H1 (cell line): Measurements from ENCODE around the gene MECP2. TPM values are rescaled to one million over a fixed set of nuclear protein-coding genes. Genes with fewer than 3 reads are reported as not detected.

ENCODE experiments used
- CTCF ChIA-PET: fragments of 300-600 bp; sonication (Branson Sonifier 250); formaldehyde crosslinking; loops from one replicate; lab custom pipeline; 2021; ENCODE audit not compliant: partially characterized antibody; lab: Charles Lee
- POLR2A ChIA-PET: fragments of 300-600 bp; sonication (Branson Sonifier 250); formaldehyde crosslinking; loops from one replicate; lab custom pipeline; 2021; ENCODE audit warnings: inconsistent platforms; ENCODE audit not compliant: partially characterized antibody; lab: Charles Lee
- DNase-seq, 2 experiments: peaks; one replicate each; pipeline versions ENCODE4 v3.0.0 to v3.0.0-alpha.2; 2010 to 2022; ENCODE audit warnings: low spot score in 2 of 2, low read depth in 1 of 2, mixed read lengths in 1 of 2
- FAIRE-seq: peaks from 2 replicates; lab custom pipeline; 2011; peaks lifted over from hg19 to GRCh38; lab: Jason Lieb, UNC
- H2AFZ ChIP-seq: 2 replicates; pipeline ENCODE4 v1.8.1; 2012; ENCODE audit warnings: low read length, inconsistent platforms
- H2AK5ac ChIP-seq: 2 replicates; pipeline ENCODE4 v1.6.1; 2013; ENCODE audit warnings: low read depth, low read length
- H2BK120ac ChIP-seq: replicated peaks from 2 replicates; pipeline ENCODE3; 2013; ENCODE audit warnings: low read depth, low read length, inconsistent platforms
- H2BK12ac ChIP-seq: 2 replicates; pipeline ENCODE4 v1.6.1; 2013; ENCODE audit warnings: low read depth, low read length
- H2BK15ac ChIP-seq: 2 replicates; pipeline ENCODE4 v1.6.1; 2013; ENCODE audit warnings: low read length
- H2BK20ac ChIP-seq: 2 replicates; pipeline ENCODE4 v1.6.1; 2013; ENCODE audit warnings: low read length
- H2BK5ac ChIP-seq: 2 replicates; pipeline ENCODE4 v1.6.1; 2013; ENCODE audit warnings: low read depth, low read length
- H3K14ac ChIP-seq: 2 replicates; pipeline ENCODE4 v1.6.1; 2013; ENCODE audit warnings: inconsistent platforms; ENCODE audit not compliant: insufficient read length
- H3K18ac ChIP-seq: 2 replicates; pipeline ENCODE4 v1.6.1; 2013; ENCODE audit warnings: low read length; ENCODE audit errors: extremely low read depth
- H3K23ac ChIP-seq: 2 replicates; pipeline ENCODE4 v1.6.1; 2013; ENCODE audit warnings: inconsistent platforms; ENCODE audit not compliant: insufficient read length
- H3K23me2 ChIP-seq: 2 replicates; pipeline ENCODE4 v1.6.1; 2013; ENCODE audit warnings: low read depth, low read length
- H3K27ac ChIP-seq: 2 replicates; pipeline ENCODE4 v1.6.1; 2011; ENCODE audit warnings: low read depth, low read length, inconsistent platforms
- H3K27me3 ChIP-seq, 4 experiments: replicated peaks in 1 of 4; 1 replicate in 1 of 4; 2 replicates in 3 of 4; pipeline versions ENCODE4 v1.6.1 to v1.8.1; 2011 to 2013; ENCODE audit warnings: low read length in 3 of 4, mild to moderate bottlenecking in 3 of 4, inconsistent platforms in 2 of 4, mixed read lengths in 2 of 4, moderate library complexity in 1 of 4; ENCODE audit not compliant: control insufficient read depth in 3 of 4, insufficient read depth in 3 of 4; ENCODE audit errors: extremely low read depth in 1 of 4
- H3K36me3 ChIP-seq, 4 experiments: 2 replicates each; pipeline versions ENCODE4 v1.6.1 to v1.8.1; 2011 to 2013; ENCODE audit warnings: mild to moderate bottlenecking in 4 of 4, low read length in 3 of 4, moderate library complexity in 2 of 4, control low read depth in 1 of 4, inconsistent platforms in 1 of 4; ENCODE audit not compliant: insufficient read depth in 4 of 4, control insufficient read depth in 2 of 4
- H3K4ac ChIP-seq: replicated peaks from 2 replicates; pipeline ENCODE3; 2013; ENCODE audit warnings: low read length, low read depth, mixed read lengths, inconsistent platforms; ENCODE audit not compliant: insufficient read length
- H3K4me1 ChIP-seq, 4 experiments: replicated peaks in 1 of 4; 1 replicate in 1 of 4; 2 replicates in 3 of 4; pipeline versions ENCODE4 v1.6.1 to v1.8.1; 2011 to 2013; ENCODE audit warnings: low read length in 3 of 4, inconsistent platforms in 2 of 4, mixed read lengths in 1 of 4; ENCODE audit not compliant: insufficient read depth in 4 of 4, control insufficient read depth in 3 of 4
- H3K4me2 ChIP-seq, 2 experiments: 2 replicates each; pipeline versions ENCODE4 v1.6.1 to v1.8.1; 2011 to 2013; ENCODE audit warnings: low read depth in 2 of 2, low read length in 2 of 2, control low read depth in 1 of 2, inconsistent platforms in 1 of 2, mild to moderate bottlenecking in 1 of 2; ENCODE audit not compliant: insufficient read depth in 1 of 2
- H3K4me3 ChIP-seq, 4 experiments: fragments of 200-600, 300-600 bp in 1 of 4; sonication (generic), shearing (Covaris generic), sonication (Bioruptor Twin) in 1 of 4; 2 replicates each; pipeline versions ENCODE4 v1.5.1 to v1.8.1; 2011 to 2016; ENCODE audit warnings: low read length in 4 of 4, low read depth in 3 of 4, control low read depth in 2 of 4, inconsistent platforms in 2 of 4, mild to moderate bottlenecking in 2 of 4, mixed read lengths in 1 of 4, moderate library complexity in 1 of 4; ENCODE audit not compliant: insufficient read depth in 2 of 4; ENCODE audit errors: extremely low read depth in 1 of 4
- H3K56ac ChIP-seq: replicated peaks from 2 replicates; pipeline ENCODE3; 2013; ENCODE audit warnings: low read depth, mild to moderate bottlenecking, mixed read lengths, low read length, inconsistent platforms; ENCODE audit not compliant: insufficient read length
- H3K79me1 ChIP-seq: 2 replicates; pipeline ENCODE4 v1.6.1; 2013; ENCODE audit warnings: low read depth, low read length, control low read depth
- H3K79me2 ChIP-seq, 2 experiments: 2 replicates each; pipeline versions ENCODE4 v1.6.1 to v1.8.1; 2012 to 2013; ENCODE audit warnings: low read length in 2 of 2, mild to moderate bottlenecking in 2 of 2, inconsistent platforms in 1 of 2; ENCODE audit not compliant: insufficient read depth in 2 of 2, control insufficient read depth in 1 of 2
- H3K9ac ChIP-seq, 4 experiments: replicated peaks in 1 of 4; 1 replicate in 1 of 4; 2 replicates in 3 of 4; pipeline versions ENCODE4 v1.6.1 to v1.8.1; 2011 to 2013; ENCODE audit warnings: low read depth in 3 of 4, low read length in 3 of 4, control low read depth in 2 of 4, mild to moderate bottlenecking in 2 of 4, moderate library complexity in 2 of 4, inconsistent platforms in 1 of 4; ENCODE audit errors: extremely low read depth in 1 of 4
- H3K9me3 ChIP-seq, 2 experiments: 2 replicates each; pipeline versions ENCODE4 v1.6.1 to v1.8.1; 2012 to 2013; ENCODE audit warnings: mild to moderate bottlenecking in 2 of 2, moderate library complexity in 2 of 2, control low read depth in 1 of 2, inconsistent platforms in 1 of 2, low read depth in 1 of 2, low read length in 1 of 2, mixed read lengths in 1 of 2; ENCODE audit not compliant: insufficient read depth in 2 of 2
- H4K20me1 ChIP-seq, 2 experiments: replicated peaks in 1 of 2; 2 replicates each; pipeline versions ENCODE3 to v1.8.1; 2011 to 2013; ENCODE audit warnings: inconsistent platforms in 2 of 2, low read length in 2 of 2, mild to moderate bottlenecking in 1 of 2; ENCODE audit not compliant: insufficient read depth in 2 of 2, control insufficient read depth in 1 of 2
- H4K5ac ChIP-seq: 2 replicates; pipeline ENCODE4 v1.6.1; 2013; ENCODE audit warnings: low read length, low read depth, mixed read lengths, inconsistent platforms; ENCODE audit not compliant: insufficient read length
- H4K8ac ChIP-seq: 2 replicates; pipeline ENCODE4 v1.8.0; 2013; ENCODE audit warnings: mild to moderate bottlenecking, moderate library complexity, low read length, inconsistent platforms; ENCODE audit not compliant: insufficient read depth; ENCODE audit errors: extremely low read depth
- H4K91ac ChIP-seq: replicated peaks from 2 replicates; pipeline ENCODE3; 2013; ENCODE audit warnings: low read length, mixed read lengths, inconsistent platforms; ENCODE audit not compliant: insufficient read length
- CEBPB ChIP-seq: IDR thresholded peaks from 2 replicates; pipeline ENCODE4 v1.6.1; 2012; ENCODE audit warnings: low read depth, low read length
- CHD1 ChIP-seq: IDR thresholded peaks from 2 replicates; pipeline ENCODE4 v1.6.1; 2012; ENCODE audit warnings: low read depth, low read length, improper control_type of control experiment
- CTCF ChIP-seq, 3 experiments: IDR thresholded peaks; 1 replicate in 2 of 3; 2 replicates in 1 of 3; pipeline versions ENCODE4 v1.5.1 to v1.6.1; 2011; ENCODE audit warnings: low read length in 3 of 3, mild to moderate bottlenecking in 3 of 3, inconsistent platforms in 2 of 3, low read depth in 1 of 3, moderate library complexity in 1 of 3; ENCODE audit not compliant: insufficient read depth in 1 of 3; ENCODE audit errors: control extremely low read depth in 1 of 3
- GTF2F1 ChIP-seq: IDR thresholded peaks from 2 replicates; pipeline ENCODE4 v1.6.1; 2012; ENCODE audit warnings: low read depth, low read length, improper control_type of control experiment, borderline replicate concordance
- KDM4A ChIP-seq: IDR thresholded peaks from one replicate; pipeline ENCODE4 v1.7.1; 2012; ENCODE audit warnings: low read depth, mild to moderate bottlenecking, moderate library complexity, low read length, inconsistent platforms; ENCODE audit not compliant: severe bottlenecking
- RAD21 ChIP-seq, 2 experiments: IDR thresholded peaks in 1 of 2; conservative IDR thresholded peaks in 1 of 2; 2 replicates each; pipeline ENCODE4 v1.6.1; 2011; ENCODE audit warnings: low read depth in 2 of 2, low read length in 2 of 2, improper control_type of control experiment in 1 of 2, inconsistent platforms in 1 of 2, mild to moderate bottlenecking in 1 of 2, moderate library complexity in 1 of 2
- RBBP5 ChIP-seq: IDR thresholded peaks from 2 replicates; pipeline ENCODE4 v1.7.1; 2012; ENCODE audit warnings: low read depth, mild to moderate bottlenecking, inconsistent platforms, low read length, moderate library complexity, borderline replicate concordance
- RXRA ChIP-seq: IDR thresholded peaks from 2 replicates; pipeline ENCODE4 v1.6.1; 2011; ENCODE audit warnings: low read depth, mild to moderate bottlenecking, low read length, moderate library complexity; ENCODE audit not compliant: insufficient read depth
- SIRT6 ChIP-seq: IDR thresholded peaks from one replicate; pipeline ENCODE4 v1.7.1; 2012; ENCODE audit warnings: low read length, inconsistent platforms
- WGBS, 2 experiments: shearing (Covaris generic) in 1 of 2; methylation state at CpG; one replicate each; pipeline versions ENCODE4 v1.1.6 to v1.1.7; 2013 to 2015; ENCODE audit warnings: low lambda C conversion rate in 2 of 2, mixed read lengths in 2 of 2, inconsistent platforms in 1 of 2, low coverage in 1 of 2, missing lambda C conversion rate in 1 of 2; ENCODE audit not compliant: insufficient replicate concordance in 2 of 2, insufficient coverage in 1 of 2, insufficient read length in 1 of 2; ENCODE audit errors: extremely low coverage in 1 of 2, missing lambda C conversion rate in 1 of 2; 5-methylcytosine and 5-hydroxymethylcytosine counted together
- polyA plus RNA-seq, 7 experiments: library from polyadenylated mRNA; depleted of rRNA in 3 of 7; stranded (reverse) in 5 of 7; unstranded in 2 of 7; fragments of >200 nt in 5 of 7; fragments of 200-250 nt in 2 of 7; gene quantifications; 1 replicate in 5 of 7; 2 replicates in 1 of 7; 4 replicates in 1 of 7; pipeline versions ENCODE4 v1.2.1 to v1.2.3, GENCODE V29; 2011 to 2013; ENCODE audit warnings: missing spikeins in 2 of 7, mixed read lengths in 2 of 7
- total RNA-seq: library from RNA; stranded (reverse); fragmentation: NEBNext Ultra II Directional; extraction: Animal tissue kit (Norgen Biotek cat#: 25700); gene quantifications from 2 replicates; pipeline ENCODE4 v1.2.1, GENCODE V29; 2021

MECP2 gene
- total and polyA plus RNA-seq, 2 of the 8 experiments (the other 6 are each of a cell fraction or from before 2014, with no cell fraction given) = 5.0 to 32.4 TPM

- WGBS, 2 experiments = 78% methylated on average over 12 of the region's 20 CpGs; no CpG with 5 or more reads in 1 of the 2 experiments
- POLR2A ChIA-PET = interaction anchor here (0.8 to 2.9 kb wide), 7 partner anchors 10 to 84 kb away, joined by 3 to 15 read pairs (median 5); partner anchors contain the start of gene HCFC1
Measured at GRCh38 chrX:154013614-154014360, 83.7 kb downstream of the MECP2 start.

More at GRCh38 chrX:154013614-154014360, 83.7 kb downstream of the MECP2 start:
- Histone ChIP-seq H2AFZ (no peak overlapping the region), H2BK120ac (no peak overlapping the region), H4K20me1 (no peaks in the 10 kb centered on the region), H2BK12ac (no peak overlapping the region), H3K23ac (no peak overlapping the region), H3K4me2 (no peak overlapping the region), H3K9me3 (no peaks in the 10 kb centered on the region), H4K8ac (no peak overlapping the region; the same call in 1 of the 2 replicates), H3K4ac (no peak overlapping the region), H3K36me3 (peaks cover 2 to 11% (median 7%) of the 10 kb centered on the region in 4 experiments; a peak in 3 of 8 replicates), H2BK20ac (no peak overlapping the region), H4K91ac (no peak overlapping the region), H3K14ac (no peak overlapping the region), H3K27ac (no peak overlapping the region), H3K79me2 (no peaks in the 10 kb centered on the region), H3K79me1 (no peaks in the 10 kb centered on the region), H3K4me1 (peaks cover 0 to 7% (median 3%) of the 10 kb centered on the region in 4 experiments; a peak in 4 of 7 replicates), H2AK5ac (no peak overlapping the region), H3K4me3 (no peak overlapping the region), H4K5ac (no peak overlapping the region), H3K56ac (no peak overlapping the region), H2BK5ac (no peak overlapping the region), H3K27me3 (no peaks in the 10 kb centered on the region), H3K23me2 (no peaks in the 10 kb centered on the region), H3K18ac (no peak overlapping the region), H3K9ac (no peak overlapping the region), H2BK15ac (no peak overlapping the region)
- CTCF ChIA-PET = interaction anchor here (0.8 to 4.1 kb wide), 25 partner anchors 9 to 227 kb away, joined by 3 to 29 read pairs (median 5); partner anchors contain the start of genes HCFC1 and TMEM187
- TF ChIP-seq CTCF (IDR thresholded peaks at IDR 0.05; ENCODE audit: control extremely low read depth in 1 of 3, insufficient read depth in 1 of 3, low read depth in 1 of 3, low read length in 3 of 3) = peak in 2 of 3 experiments; percentile 62 to 63; a peak in 3 of 4 replicates
- TF ChIP-seq RXRA = no peak
- TF ChIP-seq RAD21 (IDR thresholded peaks at IDR 0.05 in 1 of 2, conservative IDR thresholded peaks at IDR 0.05 in 1 of 2; ENCODE audit: low read depth in 2 of 2, low read length in 2 of 2) = peak; percentile 59 to 62
- TF ChIP-seq CHD1 = no peak
- no peak for TF ChIP-seq KDM4A
- TF ChIP-seq CEBPB = no peak
- TF ChIP-seq GTF2F1 = no peak
- TF ChIP-seq RBBP5 = no peak
- no peak for TF ChIP-seq SIRT6
- DNase-seq (peak in 1 of 2 experiments; percentile 72), FAIRE-seq (no peak)
